ENCODE results near the gene NPAS3.

DNA sequence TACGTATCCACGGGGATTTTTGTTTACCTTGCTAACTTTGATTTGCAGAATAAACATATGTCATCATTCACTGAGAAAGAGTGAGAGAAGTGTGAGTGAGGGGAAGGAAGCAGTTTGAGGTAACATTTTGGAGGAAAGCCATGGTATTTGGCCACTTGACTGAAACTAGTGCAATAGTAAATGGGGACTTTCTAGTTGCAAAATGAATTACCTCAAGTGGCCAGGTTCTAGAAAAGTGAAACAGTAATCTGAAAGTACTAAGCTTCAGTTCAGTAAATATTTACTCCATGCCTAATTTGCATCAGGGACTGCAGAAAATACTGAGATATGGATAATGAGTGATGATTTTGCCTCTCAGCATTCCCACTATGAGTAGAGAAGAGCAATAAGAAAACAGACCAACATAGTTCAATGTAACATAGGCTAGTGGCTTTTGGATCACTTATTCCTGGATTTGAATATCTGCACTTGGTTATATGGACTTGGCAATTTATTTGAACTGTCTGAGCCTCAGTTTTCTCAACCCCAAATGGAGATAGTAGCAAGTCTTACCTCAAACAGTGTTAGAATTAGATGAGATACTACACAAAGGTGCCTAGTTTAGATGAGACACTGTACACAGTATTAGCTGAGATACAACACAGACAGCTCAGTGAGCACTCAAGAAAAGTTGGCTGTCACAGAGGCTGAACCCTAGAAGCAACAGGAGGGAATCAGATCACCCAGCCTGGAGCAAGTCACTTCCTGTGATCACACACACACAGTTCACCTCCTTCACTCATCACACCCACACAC is 439.1 kb downstream of the NPAS3 start:
- no peak for TF ChIP-seq ZNF561 (tag by site-specific recombination; IDR thresholded peaks at IDR 0.05; ENCODE audit: borderline replicate concordance)
- TF ChIP-seq, protein P1, sequence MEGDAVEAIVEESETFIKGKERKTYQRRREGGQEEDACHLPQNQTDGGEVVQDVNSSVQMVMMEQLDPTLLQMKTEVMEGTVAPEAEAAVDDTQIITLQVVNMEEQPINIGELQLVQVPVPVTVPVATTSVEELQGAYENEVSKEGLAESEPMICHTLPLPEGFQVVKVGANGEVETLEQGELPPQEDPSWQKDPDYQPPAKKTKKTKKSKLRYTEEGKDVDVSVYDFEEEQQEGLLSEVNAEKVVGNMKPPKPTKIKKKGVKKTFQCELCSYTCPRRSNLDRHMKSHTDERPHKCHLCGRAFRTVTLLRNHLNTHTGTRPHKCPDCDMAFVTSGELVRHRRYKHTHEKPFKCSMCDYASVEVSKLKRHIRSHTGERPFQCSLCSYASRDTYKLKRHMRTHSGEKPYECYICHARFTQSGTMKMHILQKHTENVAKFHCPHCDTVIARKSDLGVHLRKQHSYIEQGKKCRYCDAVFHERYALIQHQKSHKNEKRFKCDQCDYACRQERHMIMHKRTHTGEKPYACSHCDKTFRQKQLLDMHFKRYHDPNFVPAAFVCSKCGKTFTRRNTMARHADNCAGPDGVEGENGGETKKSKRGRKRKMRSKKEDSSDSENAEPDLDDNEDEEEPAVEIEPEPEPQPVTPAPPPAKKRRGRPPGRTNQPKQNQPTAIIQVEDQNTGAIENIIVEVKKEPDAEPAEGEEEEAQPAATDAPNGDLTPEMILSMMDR (tag by site-specific recombination; IDR thresholded peaks at IDR 0.05) = no peak
- TF ChIP-seq KLF1 (tag by site-specific recombination; IDR thresholded peaks at IDR 0.05) = no peak
- no peak for TF ChIP-seq TCF7L2 (IDR thresholded peaks at IDR 0.05; ENCODE audit: borderline replicate concordance, low read depth, low read length)
- no peak for TF ChIP-seq ZNF501 (tag by site-specific recombination; IDR thresholded peaks at IDR 0.05)
- TF ChIP-seq, protein P2, sequence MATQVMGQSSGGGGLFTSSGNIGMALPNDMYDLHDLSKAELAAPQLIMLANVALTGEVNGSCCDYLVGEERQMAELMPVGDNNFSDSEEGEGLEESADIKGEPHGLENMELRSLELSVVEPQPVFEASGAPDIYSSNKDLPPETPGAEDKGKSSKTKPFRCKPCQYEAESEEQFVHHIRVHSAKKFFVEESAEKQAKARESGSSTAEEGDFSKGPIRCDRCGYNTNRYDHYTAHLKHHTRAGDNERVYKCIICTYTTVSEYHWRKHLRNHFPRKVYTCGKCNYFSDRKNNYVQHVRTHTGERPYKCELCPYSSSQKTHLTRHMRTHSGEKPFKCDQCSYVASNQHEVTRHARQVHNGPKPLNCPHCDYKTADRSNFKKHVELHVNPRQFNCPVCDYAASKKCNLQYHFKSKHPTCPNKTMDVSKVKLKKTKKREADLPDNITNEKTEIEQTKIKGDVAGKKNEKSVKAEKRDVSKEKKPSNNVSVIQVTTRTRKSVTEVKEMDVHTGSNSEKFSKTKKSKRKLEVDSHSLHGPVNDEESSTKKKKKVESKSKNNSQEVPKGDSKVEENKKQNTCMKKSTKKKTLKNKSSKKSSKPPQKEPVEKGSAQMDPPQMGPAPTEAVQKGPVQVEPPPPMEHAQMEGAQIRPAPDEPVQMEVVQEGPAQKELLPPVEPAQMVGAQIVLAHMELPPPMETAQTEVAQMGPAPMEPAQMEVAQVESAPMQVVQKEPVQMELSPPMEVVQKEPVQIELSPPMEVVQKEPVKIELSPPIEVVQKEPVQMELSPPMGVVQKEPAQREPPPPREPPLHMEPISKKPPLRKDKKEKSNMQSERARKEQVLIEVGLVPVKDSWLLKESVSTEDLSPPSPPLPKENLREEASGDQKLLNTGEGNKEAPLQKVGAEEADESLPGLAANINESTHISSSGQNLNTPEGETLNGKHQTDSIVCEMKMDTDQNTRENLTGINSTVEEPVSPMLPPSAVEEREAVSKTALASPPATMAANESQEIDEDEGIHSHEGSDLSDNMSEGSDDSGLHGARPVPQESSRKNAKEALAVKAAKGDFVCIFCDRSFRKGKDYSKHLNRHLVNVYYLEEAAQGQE (tag by site-specific recombination; IDR thresholded peaks at IDR 0.05) = no peak
- no peak for TF ChIP-seq RBAK (tag by site-specific recombination; IDR thresholded peaks at IDR 0.05)
- TF ChIP-seq, protein P3, sequence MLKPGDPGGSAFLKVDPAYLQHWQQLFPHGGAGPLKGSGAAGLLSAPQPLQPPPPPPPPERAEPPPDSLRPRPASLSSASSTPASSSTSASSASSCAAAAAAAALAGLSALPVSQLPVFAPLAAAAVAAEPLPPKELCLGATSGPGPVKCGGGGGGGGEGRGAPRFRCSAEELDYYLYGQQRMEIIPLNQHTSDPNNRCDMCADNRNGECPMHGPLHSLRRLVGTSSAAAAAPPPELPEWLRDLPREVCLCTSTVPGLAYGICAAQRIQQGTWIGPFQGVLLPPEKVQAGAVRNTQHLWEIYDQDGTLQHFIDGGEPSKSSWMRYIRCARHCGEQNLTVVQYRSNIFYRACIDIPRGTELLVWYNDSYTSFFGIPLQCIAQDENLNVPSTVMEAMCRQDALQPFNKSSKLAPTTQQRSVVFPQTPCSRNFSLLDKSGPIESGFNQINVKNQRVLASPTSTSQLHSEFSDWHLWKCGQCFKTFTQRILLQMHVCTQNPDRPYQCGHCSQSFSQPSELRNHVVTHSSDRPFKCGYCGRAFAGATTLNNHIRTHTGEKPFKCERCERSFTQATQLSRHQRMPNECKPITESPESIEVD (tag by site-specific recombination; IDR thresholded peaks at IDR 0.05) = no peak; the same call in 1 of the 2 replicates
- TF ChIP-seq, protein P4, sequence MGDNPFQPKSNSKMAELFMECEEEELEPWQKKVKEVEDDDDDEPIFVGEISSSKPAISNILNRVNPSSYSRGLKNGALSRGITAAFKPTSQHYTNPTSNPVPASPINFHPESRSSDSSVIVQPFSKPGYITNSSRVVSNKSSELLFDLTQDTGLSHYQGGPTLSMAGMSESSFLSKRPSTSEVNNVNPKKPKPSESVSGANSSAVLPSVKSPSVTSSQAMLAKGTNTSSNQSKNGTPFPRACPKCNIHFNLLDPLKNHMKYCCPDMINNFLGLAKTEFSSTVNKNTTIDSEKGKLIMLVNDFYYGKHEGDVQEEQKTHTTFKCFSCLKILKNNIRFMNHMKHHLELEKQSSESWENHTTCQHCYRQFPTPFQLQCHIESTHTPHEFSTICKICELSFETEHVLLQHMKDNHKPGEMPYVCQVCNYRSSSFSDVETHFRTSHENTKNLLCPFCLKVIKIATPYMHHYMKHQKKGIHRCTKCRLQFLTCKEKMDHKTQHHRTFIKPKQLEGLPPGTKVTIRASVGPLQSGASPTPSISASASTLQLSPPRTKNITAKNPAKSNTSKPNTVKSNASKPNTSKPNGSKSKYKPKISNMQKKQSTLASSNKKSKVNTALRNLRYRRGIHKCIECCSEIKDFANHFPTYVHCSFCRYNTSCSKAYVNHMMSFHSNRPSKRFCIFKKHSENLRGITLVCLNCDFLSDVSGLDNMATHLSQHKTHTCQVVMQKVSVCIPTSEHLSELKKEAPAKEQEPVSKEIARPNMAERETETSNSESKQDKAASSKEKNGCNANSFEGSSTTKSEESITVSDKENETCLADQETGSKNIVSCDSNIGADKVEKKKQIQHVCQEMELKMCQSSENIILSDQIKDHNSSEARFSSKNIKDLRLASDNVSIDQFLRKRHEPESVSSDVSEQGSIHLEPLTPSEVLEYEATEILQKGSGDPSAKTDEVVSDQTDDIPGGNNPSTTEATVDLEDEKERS (tag by site-specific recombination; IDR thresholded peaks at IDR 0.05) = no peak
- no peak for TF ChIP-seq ZEB2 (tag by site-specific recombination; IDR thresholded peaks at IDR 0.05)
- no peak for TF ChIP-seq ZNF274 (IDR thresholded peaks at IDR 0.05; ENCODE audit: low read length)
- no peak for TF ChIP-seq ZNF274 (tag by site-specific recombination; IDR thresholded peaks at IDR 0.05; ENCODE audit: borderline replicate concordance)
- TF ChIP-seq, protein P5, sequence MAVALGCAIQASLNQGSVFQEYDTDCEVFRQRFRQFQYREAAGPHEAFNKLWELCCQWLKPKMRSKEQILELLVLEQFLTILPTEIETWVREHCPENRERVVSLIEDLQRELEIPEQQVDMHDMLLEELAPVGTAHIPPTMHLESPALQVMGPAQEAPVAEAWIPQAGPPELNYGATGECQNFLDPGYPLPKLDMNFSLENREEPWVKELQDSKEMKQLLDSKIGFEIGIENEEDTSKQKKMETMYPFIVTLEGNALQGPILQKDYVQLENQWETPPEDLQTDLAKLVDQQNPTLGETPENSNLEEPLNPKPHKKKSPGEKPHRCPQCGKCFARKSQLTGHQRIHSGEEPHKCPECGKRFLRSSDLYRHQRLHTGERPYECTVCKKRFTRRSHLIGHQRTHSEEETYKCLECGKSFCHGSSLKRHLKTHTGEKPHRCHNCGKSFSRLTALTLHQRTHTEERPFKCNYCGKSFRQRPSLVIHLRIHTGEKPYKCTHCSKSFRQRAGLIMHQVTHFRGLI (tag by site-specific recombination; IDR thresholded peaks at IDR 0.05) = no peak
